ENCODE data around the gene JAKMIP2.

JAKMIP2 gene

GRCh38 chr5:147552897-147553296 is 229.6 kb downstream of the JAKMIP2 start:
- ATAC-seq: peak; percentile 10; the same call in 1 of the 3 replicates
- TF ChIP-seq ZNF70 (CRISPR knock-in tag; IDR thresholded peaks at IDR 0.05) (no peak), ISL1 (CRISPR knock-in tag; IDR thresholded peaks at IDR 0.05) (peak; percentile 84), CSDC2 (CRISPR knock-in tag; IDR thresholded peaks at IDR 0.05) (0 out of 2 replicates have a peak, but pooled peaks have one; percentile 25), SNAI2 (CRISPR knock-in tag; IDR thresholded peaks at IDR 0.05) (peak; percentile 60; the same call in 1 of the 2 replicates), ZFP3 (CRISPR knock-in tag; IDR thresholded peaks at IDR 0.05) (no peak)
- TF ChIP-seq, protein P1, sequence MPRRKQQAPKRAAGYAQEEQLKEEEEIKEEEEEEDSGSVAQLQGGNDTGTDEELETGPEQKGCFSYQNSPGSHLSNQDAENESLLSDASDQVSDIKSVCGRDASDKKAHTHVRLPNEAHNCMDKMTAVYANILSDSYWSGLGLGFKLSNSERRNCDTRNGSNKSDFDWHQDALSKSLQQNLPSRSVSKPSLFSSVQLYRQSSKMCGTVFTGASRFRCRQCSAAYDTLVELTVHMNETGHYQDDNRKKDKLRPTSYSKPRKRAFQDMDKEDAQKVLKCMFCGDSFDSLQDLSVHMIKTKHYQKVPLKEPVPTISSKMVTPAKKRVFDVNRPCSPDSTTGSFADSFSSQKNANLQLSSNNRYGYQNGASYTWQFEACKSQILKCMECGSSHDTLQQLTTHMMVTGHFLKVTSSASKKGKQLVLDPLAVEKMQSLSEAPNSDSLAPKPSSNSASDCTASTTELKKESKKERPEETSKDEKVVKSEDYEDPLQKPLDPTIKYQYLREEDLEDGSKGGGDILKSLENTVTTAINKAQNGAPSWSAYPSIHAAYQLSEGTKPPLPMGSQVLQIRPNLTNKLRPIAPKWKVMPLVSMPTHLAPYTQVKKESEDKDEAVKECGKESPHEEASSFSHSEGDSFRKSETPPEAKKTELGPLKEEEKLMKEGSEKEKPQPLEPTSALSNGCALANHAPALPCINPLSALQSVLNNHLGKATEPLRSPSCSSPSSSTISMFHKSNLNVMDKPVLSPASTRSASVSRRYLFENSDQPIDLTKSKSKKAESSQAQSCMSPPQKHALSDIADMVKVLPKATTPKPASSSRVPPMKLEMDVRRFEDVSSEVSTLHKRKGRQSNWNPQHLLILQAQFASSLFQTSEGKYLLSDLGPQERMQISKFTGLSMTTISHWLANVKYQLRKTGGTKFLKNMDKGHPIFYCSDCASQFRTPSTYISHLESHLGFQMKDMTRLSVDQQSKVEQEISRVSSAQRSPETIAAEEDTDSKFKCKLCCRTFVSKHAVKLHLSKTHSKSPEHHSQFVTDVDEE (CRISPR knock-in tag; IDR thresholded peaks at IDR 0.05): peak; percentile 37; the same call in 1 of the 2 replicates

DNA sequence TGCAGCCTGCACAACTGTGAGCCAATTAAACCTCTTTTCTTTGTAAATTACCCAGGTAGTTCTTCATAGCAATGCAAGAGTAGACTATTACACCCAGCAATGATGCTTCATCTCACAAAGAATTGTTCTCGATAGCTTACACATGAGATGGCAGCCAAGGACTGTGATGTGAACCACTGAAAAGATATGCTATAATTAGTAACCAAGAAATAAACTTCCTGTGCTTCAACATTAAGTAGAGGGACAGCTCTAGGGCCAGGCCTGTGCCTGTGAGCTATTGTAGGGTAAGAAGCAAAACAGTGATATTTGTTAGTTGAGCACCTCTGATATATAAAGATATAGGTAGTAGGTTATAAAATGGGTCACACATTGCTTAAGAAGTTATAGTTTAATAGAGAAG is 230.9 kb downstream of the JAKMIP2 start:
- TF ChIP-seq SNAI2 (CRISPR knock-in tag; IDR thresholded peaks at IDR 0.05) (no peak), CSDC2 (CRISPR knock-in tag; IDR thresholded peaks at IDR 0.05) (no peak), ZFP3 (CRISPR knock-in tag; IDR thresholded peaks at IDR 0.05) (no peak), OSR1 (CRISPR knock-in tag; IDR thresholded peaks at IDR 0.05) (no peak), TCF4 (CRISPR knock-in tag; IDR thresholded peaks at IDR 0.05; ENCODE audit: borderline replicate concordance) (no peak), ARNTL (CRISPR knock-in tag; IDR thresholded peaks at IDR 0.05; ENCODE audit: borderline replicate concordance, low read depth) (no peak), ZNF8 (CRISPR knock-in tag; IDR thresholded peaks at IDR 0.05) (no peak)
- TF ChIP-seq, protein P2, sequence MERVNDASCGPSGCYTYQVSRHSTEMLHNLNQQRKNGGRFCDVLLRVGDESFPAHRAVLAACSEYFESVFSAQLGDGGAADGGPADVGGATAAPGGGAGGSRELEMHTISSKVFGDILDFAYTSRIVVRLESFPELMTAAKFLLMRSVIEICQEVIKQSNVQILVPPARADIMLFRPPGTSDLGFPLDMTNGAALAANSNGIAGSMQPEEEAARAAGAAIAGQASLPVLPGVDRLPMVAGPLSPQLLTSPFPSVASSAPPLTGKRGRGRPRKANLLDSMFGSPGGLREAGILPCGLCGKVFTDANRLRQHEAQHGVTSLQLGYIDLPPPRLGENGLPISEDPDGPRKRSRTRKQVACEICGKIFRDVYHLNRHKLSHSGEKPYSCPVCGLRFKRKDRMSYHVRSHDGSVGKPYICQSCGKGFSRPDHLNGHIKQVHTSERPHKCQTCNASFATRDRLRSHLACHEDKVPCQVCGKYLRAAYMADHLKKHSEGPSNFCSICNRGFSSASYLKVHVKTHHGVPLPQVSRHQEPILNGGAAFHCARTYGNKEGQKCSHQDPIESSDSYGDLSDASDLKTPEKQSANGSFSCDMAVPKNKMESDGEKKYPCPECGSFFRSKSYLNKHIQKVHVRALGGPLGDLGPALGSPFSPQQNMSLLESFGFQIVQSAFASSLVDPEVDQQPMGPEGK (CRISPR knock-in tag; IDR thresholded peaks at IDR 0.05; ENCODE audit: borderline replicate concordance): no peak
- TF ChIP-seq, protein P3, sequence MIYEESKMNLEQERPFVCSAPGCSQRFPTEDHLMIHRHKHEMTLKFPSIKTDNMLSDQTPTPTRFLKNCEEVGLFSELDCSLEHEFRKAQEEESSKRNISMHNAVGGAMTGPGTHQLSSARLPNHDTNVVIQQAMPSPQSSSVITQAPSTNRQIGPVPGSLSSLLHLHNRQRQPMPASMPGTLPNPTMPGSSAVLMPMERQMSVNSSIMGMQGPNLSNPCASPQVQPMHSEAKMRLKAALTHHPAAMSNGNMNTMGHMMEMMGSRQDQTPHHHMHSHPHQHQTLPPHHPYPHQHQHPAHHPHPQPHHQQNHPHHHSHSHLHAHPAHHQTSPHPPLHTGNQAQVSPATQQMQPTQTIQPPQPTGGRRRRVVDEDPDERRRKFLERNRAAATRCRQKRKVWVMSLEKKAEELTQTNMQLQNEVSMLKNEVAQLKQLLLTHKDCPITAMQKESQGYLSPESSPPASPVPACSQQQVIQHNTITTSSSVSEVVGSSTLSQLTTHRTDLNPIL (CRISPR knock-in tag; IDR thresholded peaks at IDR 0.05; ENCODE audit: low read depth): no peak
- ATAC-seq: no peak

DNA sequence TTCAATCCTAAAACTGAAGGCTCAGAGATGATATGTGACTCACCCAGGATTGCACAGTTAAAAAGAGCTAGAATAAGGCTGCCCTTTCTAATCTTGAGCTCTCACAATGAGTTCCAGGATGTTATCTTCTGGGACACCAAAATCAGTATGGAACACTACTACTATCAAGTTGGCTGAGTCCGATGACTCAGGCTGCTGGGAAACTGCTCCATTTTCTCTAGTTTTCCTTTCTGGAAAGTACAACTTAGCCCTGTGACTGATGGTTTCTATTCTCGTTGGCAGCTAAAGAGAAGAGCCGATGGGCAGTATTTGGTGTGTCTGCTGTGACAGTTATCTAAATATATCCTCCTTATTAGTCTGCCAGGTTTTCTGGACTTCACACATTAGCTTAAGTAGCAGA is 234.8 kb downstream of the JAKMIP2 start:
- ATAC-seq: peak; percentile 78
- TF ChIP-seq, protein P3 (CRISPR knock-in tag; IDR thresholded peaks at IDR 0.05; ENCODE audit: low read depth): no peak
- TF ChIP-seq ISL1 (CRISPR knock-in tag; IDR thresholded peaks at IDR 0.05): peak; percentile 38; the same call in 1 of the 2 replicates

- no peak for ATAC-seq
- TF ChIP-seq ZC3H10 (CRISPR knock-in tag; IDR thresholded peaks at IDR 0.05) (no peak), ISL1 (CRISPR knock-in tag; IDR thresholded peaks at IDR 0.05) (no peak), PPARA (CRISPR knock-in tag; IDR thresholded peaks at IDR 0.05; ENCODE audit: borderline replicate concordance) (no peak), BACH2 (CRISPR knock-in tag; IDR thresholded peaks at IDR 0.05; ENCODE audit: borderline replicate concordance) (no peak), ZFP3 (CRISPR knock-in tag; IDR thresholded peaks at IDR 0.05) (no peak), RARB (CRISPR knock-in tag; IDR thresholded peaks at IDR 0.05) (no peak), POU6F1 (CRISPR knock-in tag; IDR thresholded peaks at IDR 0.05; ENCODE audit: borderline replicate concordance, low read depth) (no peak), CSRNP3 (CRISPR knock-in tag; IDR thresholded peaks at IDR 0.05) (no peak), TOX (CRISPR knock-in tag; IDR thresholded peaks at IDR 0.05; ENCODE audit: borderline replicate concordance) (no peak), TCF4 (CRISPR knock-in tag; IDR thresholded peaks at IDR 0.05; ENCODE audit: borderline replicate concordance) (no peak), OSR1 (CRISPR knock-in tag; IDR thresholded peaks at IDR 0.05) (no peak), SNAI2 (CRISPR knock-in tag; IDR thresholded peaks at IDR 0.05) (no peak), ZFP30 (CRISPR knock-in tag; IDR thresholded peaks at IDR 0.05) (no peak)
- TF ChIP-seq, protein P1 (CRISPR knock-in tag; IDR thresholded peaks at IDR 0.05): no peak
- TF ChIP-seq, protein P3 (CRISPR knock-in tag; IDR thresholded peaks at IDR 0.05; ENCODE audit: low read depth): no peak
These were observed 238.0 kb downstream of the JAKMIP2 start for GRCh38 chr5:147544556-147544955.

Data from SK-N-SH treated with all-trans-retinoic acid at 6 μM for 48 hours (cell line).